GM10266 (cell line): Measurements from ENCODE around the gene FIP1L1.

Experiments
- DNase-seq: peaks from one replicate; pipeline ENCODE4 v3.0.0; 2012; ENCODE audit errors: extremely low spot score
- TF ChIP-seq, protein P1 (sequence below): IDR thresholded peaks from 2 replicates; pipeline ENCODE4 v1.5.1; 2012; ENCODE audit warnings: mild to moderate bottlenecking, low read depth; ENCODE audit not compliant: control insufficient read depth, insufficient read depth; ENCODE audit errors: missing control alignments

Gene FIP1L1

DNA sequence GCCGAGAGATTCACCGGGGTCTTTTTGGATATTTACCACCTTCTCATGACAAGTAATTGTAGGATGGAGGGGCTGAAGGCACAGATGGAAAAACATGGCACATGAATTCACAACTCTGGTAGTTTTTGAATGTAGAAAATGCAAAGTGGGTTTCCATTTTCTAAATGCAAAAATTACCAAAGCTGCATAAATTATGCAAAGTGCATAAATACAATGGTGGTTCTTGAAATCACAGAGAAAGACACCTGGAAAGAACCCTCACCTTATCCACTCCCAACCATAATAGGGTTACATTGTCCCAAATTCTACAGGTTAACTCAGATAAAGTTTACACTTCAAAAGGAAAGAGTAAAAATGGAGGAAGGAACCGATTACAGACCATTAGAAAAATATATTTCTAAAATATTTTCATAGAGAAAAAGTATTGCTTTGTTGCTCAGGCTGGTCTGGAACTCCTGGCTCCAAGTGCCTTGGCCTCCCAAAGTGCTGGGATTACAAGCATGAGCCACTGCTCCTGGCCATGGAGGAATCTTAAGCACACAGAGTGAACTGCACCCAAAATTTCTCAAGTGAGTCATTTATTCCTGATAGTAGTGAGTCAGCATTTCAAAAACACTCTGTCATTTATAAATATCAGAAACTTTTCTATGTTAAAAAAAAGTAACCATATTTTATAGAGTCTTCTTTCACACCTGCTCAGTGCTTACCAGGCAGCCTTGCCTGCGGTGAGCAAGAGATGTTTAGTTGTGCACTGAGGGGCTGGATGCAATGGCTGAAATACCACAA, 101.4 kb downstream of the FIP1L1 start:
- no peak for DNase-seq
- TF ChIP-seq, protein P1, sequence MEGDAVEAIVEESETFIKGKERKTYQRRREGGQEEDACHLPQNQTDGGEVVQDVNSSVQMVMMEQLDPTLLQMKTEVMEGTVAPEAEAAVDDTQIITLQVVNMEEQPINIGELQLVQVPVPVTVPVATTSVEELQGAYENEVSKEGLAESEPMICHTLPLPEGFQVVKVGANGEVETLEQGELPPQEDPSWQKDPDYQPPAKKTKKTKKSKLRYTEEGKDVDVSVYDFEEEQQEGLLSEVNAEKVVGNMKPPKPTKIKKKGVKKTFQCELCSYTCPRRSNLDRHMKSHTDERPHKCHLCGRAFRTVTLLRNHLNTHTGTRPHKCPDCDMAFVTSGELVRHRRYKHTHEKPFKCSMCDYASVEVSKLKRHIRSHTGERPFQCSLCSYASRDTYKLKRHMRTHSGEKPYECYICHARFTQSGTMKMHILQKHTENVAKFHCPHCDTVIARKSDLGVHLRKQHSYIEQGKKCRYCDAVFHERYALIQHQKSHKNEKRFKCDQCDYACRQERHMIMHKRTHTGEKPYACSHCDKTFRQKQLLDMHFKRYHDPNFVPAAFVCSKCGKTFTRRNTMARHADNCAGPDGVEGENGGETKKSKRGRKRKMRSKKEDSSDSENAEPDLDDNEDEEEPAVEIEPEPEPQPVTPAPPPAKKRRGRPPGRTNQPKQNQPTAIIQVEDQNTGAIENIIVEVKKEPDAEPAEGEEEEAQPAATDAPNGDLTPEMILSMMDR, result no peak

DNA sequence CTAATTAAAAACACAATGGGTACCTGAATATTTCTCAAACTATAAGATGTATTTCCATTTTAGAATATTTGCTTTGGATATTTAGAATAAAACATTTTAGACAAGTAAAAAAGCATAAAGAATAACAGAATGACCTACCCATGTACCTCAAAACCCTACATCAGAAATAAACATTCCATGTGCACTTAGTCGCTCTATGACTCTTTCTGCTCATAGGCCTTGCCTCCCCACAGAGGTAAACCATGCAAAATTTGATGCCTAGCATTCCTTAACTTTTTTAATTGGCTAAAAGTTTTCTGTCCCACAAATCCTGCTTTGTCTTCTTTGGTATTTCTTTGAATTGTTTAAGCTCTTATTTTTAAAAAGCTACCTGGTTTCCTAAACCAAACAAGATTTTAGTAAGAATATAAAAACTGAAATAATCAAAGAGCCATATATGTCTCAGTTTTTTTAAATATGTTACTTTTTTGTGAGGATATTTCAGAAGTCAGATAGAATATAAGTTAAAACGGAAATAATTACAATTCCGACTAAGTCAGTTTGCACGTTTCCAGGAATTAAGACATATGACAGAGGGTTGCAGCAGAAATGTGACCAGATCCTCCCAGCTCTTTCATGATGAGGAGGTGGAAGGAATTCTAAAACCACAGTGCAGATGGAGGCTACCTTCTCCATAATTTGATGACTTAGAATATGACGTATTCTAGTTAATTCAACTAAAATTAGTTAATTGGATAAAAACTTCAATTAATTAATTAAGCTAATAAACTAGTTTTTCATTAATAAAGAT, 102.5 kb downstream of the FIP1L1 start:
- no peak for DNase-seq
- TF ChIP-seq, protein P1, result no peak

DNA sequence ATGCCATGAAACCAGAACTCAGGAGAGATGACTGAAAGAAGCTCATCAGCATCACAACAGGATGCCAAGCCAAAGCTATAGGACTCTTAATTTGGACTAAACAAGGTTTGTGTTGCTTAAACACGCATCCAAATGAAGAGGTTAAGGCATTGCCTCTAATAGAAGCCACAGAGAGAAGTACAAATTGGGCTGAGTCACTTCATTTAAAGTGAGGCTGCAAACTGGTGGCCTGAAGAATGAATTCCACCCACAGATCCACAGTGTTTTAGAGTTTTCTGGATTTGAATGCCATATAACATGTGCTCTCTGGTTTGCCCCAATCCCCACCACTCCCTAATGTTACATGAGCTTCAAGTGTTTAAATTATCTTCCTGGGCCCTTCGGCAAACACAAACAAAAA, 103.5 kb downstream of the FIP1L1 start:
- TF ChIP-seq, protein P1, result no peak
- no peak for DNase-seq

DNA sequence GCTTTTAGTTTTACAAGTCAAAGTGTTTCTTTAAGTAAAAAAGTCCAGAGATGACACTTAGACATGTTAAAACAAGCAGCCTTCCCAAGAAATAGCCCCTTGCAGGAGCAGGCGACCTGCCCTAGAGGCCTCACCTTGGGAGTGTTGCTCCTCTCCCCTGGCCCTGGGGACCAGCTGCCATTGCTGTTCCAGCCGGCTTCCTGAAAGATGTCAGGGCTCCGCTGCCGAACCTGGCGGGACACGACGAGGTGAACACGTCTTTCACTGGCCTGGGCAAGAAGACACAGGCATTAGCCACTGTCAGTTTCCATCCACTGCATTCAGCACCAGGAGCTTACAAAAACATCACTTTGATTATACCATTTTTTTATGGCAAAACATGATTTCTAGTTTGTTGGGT, 104.1 kb downstream of the FIP1L1 start:
- TF ChIP-seq, protein P1, result no peak
- DNase-seq, result no peak

DNA sequence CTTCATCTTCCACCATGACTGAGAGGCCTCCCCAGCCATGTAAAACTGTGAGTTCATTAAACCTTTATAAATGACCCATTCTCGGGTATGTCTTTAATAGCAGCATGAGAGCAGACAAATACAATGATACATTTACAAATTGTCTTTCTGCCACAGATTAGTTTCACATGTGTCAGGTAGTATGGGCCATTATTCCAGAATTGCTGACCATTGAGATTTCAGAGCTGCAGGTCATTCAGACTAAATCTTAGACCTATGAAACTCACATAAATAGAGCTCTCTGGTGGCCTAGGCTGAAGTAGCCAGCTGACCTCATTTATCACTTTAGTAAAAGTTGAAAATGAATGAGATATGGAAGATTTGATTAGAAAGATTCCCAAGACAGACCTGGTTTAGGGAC, 105.8 kb downstream of the FIP1L1 start:
- TF ChIP-seq, protein P1, result no peak
- no peak for DNase-seq

DNA sequence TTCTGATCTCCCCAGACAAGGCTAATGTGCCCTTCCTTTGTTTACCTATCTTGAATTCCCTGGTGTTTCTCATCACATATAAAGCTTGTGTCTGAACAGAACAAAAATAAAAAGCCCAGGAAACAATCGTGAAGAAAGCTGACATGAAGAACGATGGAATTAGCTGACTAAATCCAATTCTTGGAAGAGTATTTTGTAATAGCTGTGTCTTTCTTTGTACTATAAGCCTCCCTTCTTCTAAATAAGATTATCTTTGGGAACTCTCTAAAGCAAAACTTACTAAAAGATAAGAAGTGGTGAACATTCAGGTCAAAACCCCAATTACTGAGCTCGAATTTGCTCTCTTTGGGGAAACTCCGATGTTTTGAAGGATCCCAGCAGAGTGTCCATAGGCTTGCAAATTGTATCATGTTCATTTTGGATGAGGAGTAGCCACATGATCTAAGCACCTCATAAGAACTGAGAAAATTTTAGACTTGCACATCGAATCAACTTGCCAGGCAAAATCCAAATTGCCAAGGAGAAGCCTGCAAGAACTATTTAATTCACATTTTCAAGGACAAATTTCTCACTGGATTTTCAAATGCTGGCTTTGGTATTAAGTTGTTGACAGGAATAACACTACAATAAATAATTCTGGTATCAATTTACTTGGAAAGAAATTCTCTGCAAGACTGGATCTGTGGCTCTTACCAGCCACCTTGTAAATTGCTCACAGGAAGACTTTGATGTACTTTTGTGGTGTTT, 107.6 kb downstream of the FIP1L1 start:
- no peak for DNase-seq
- TF ChIP-seq, protein P1, result no peak
